GM18505 (cell line): ENCODE results near the gene KIAA1191.

ENCODE experiments used
- ATAC-seq: cut with Tn5 transposase; IDR thresholded peaks from one replicate; pipeline ENCODE4 v1.9.1; 2021; ENCODE audit not compliant: unreplicated experiment
- POLR2A ChIP-seq: IDR thresholded peaks from 4 replicates; pipeline ENCODE4 v1.6.1; 2011; ENCODE audit warnings: borderline replicate concordance; ENCODE audit not compliant: insufficient read depth, insufficient read length; ENCODE audit errors: extremely low read depth

KIAA1191 gene

GRCh38 chr5:176394881-176395675, 33.5 kb upstream of the KIAA1191 start:
- no peak for TF ChIP-seq POLR2A
- no peak for ATAC-seq

GRCh38 chr5:176394096-176394495, 32.5 kb upstream of the KIAA1191 start:
- no peak for TF ChIP-seq POLR2A
- ATAC-seq: no peak

DNA sequence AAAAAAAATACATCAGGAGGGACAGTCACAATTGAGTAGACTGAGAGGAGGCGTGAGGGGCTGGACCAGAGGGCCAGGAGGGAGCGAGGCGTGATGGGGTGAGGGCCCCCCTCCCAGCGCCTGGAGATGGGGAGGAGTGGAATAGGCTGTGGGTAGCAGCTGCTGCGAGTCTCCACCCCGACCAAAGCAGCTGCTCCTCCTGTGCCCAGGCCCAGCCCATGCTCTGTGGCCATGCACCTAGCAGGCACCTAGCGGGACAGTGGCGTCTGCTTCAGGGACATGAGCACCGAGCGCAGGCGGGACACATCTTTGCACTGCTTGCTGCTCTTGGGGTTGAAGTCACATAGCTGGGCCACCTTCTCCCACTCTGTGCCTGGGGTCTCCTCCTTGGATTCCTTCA, 31.0 kb upstream of the KIAA1191 start:
- no peak for TF ChIP-seq POLR2A
- ATAC-seq: no peak

DNA sequence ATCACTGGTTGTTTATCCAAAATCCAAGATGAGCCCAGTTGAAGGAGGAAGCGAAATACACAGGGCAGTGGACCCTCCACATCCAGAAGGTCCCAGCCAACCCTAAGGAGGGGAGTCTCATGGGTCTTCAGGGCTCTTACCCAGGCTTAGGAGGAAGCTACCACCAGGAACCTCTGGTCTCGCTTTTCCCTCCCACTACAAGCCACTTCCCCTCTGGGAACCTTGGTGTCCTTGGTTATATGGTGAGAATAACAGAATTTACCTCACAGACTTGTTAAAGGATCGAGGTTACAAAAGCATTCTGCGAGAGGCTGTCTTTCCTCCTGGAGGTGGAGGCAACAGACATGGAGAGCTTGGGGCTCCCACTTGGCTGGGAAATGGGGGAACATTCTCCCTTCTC, 30.4 kb upstream of the KIAA1191 start:
- TF ChIP-seq POLR2A: no peak
- no peak for ATAC-seq

GRCh38 chr5:176391479-176391878, 29.9 kb upstream of the KIAA1191 start:
- ATAC-seq: no peak

GRCh38 chr5:176389135-176390123, 27.9 kb upstream of the KIAA1191 start:
- peak; percentile 35 for ATAC-seq
- peak; percentile 83 for TF ChIP-seq POLR2A

More at GRCh38 chr5:176391479-176391878, 29.9 kb upstream of the KIAA1191 start:
- TF ChIP-seq POLR2A: no peak

- TF ChIP-seq POLR2A: peak; percentile 81
- ATAC-seq: peak; percentile 89
Observed at GRCh38 chr5:176388444-176389134, 27.0 kb upstream of the KIAA1191 start, which contains the start of the genes HIGD2A and NOP16. Gene HIGD2A (plus strand): TSS chr5:176388751. CDS start chr5:176388820, 69 bp downstream. Gene NOP16 (minus strand): TSS chr5:176388598. CDS start chr5:176388539, 59 bp downstream.

DNA sequence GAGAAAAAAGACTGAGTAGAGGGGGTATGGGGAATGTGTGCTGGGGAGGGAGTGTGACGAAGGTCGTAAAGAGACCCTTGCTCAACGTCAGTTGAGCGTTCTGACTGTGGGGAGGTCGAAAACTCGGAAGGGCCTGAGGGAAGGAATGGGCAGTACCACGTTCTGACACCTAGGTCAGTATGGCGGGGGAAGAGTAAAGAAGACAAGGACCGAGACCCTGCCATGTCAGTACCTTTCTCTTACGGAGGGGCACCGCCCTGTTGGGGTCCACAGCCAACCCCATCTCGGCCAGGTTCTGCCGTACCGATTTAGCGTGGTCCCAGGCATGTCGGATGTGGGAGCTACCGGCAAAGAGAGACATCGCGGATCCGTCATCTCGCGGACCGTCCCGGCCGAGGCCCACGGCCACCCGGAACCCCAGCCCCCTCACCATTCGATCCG, 26.5 kb upstream of the KIAA1191 start:
- no peak for ATAC-seq
- no peak for TF ChIP-seq POLR2A

DNA sequence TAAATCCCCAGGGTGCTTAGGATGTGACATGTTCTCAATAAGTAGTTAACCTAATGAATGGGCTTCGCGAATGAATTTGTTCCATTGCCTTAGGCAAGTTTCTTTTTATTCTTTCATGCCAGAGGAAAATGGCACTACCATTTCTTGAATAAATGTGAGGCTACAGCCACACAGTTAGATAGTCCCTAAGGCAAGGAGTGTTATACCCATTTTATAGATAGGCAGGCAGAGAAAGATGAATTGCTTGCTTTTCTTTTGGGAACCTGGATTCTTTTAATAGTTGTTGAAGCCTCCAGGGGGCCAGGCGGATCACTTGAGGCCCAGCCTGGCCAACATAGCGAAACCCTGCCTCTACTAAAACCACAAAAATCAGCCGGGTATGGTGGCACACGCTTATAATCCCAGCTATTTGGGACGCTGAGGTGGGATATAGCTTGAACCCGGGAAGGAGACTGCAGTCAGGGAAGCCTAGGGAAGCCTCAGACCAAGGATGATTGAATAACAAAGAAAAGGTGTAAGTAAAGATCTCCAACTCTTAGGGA, 25.9 kb upstream of the KIAA1191 start:
- ATAC-seq: no peak
- TF ChIP-seq POLR2A: no peak

GRCh38 chr5:176386491-176386890, 24.9 kb upstream of the KIAA1191 start:
- TF ChIP-seq POLR2A: no peak
- ATAC-seq: no peak

GRCh38 chr5:176384991-176385390, 23.4 kb upstream of the KIAA1191 start:
- ATAC-seq: no peak
- TF ChIP-seq POLR2A: no peak

GRCh38 chr5:176384366-176384930, 22.9 kb upstream of the KIAA1191 start:
- no peak for ATAC-seq
- TF ChIP-seq POLR2A: no peak
